Ovary (tissue), 9 donors: ENCODE measurements around the gene RNF126. TPM values are rescaled to one million over a fixed set of nuclear protein-coding genes. Genes with fewer than 3 reads are reported as not detected.

ENCODE experiments used
- DNase-seq, 5 donors: peaks; one replicate each; pipeline ENCODE4 v3.0.0-alpha.2; 2019 to 2020
- H3K27ac ChIP-seq, 2 donors: fragments of 200-600 bp; one replicate each; pipeline versions ENCODE4 v1.5.1 to v1.8.0; 2019 to 2022
- H3K27me3 ChIP-seq: fragments of 200-600 bp; one replicate; pipeline ENCODE4 v1.8.0; 2022
- H3K36me3 ChIP-seq: fragments of 200-600 bp; sonication (generic); one replicate; pipeline ENCODE4 v1.5.1; 2019
- H3K4me1 ChIP-seq: one replicate; pipeline ENCODE4 v1.8.1; 2013; ENCODE audit warnings: mild to moderate bottlenecking, moderate library complexity; ENCODE audit not compliant: insufficient read depth
- H3K4me3 ChIP-seq: fragments of 200-600 bp; sonication (generic); one replicate; pipeline ENCODE4 v1.5.1; 2017
- H3K9me3 ChIP-seq, 2 donors: fragments of 200-600 bp in 1 of 2; sonication (generic) in 1 of 2; one replicate each; pipeline versions ENCODE4 v1.5.1 to v1.8.1; 2013 to 2019; ENCODE audit warnings: mild to moderate bottlenecking in 1 of 2, moderate library complexity in 1 of 2
- CTCF ChIP-seq, 3 donors: fragments of 450-650 bp in 2 of 3; fragments of 200-600 bp in 1 of 3; IDR thresholded peaks; one replicate each; pipeline versions ENCODE4 v1.5.1 to v1.8.0; 2016 to 2022; ENCODE audit warnings: antibody characterized with exemption in 3 of 3, mild to moderate bottlenecking in 1 of 3
- EP300 ChIP-seq: sonication (generic); formaldehyde crosslinking; IDR thresholded peaks from one replicate; pipeline ENCODE4 v1.6.1; 2017; ENCODE audit warnings: antibody characterized with exemption
- POLR2A ChIP-seq: fragments of 450-650 bp; IDR thresholded peaks from one replicate; pipeline ENCODE4 v1.6.1; 2017; ENCODE audit warnings: antibody characterized with exemption, mild to moderate bottlenecking, moderate library complexity
- WGBS, 3 donors: extraction: QIAGEN DNeasy Blood & Tissue Kit in 1 of 3; methylation state at CpG; one replicate each; pipeline versions ENCODE4 v1.1.5 to v1.1.7; 2013 to 2017; 5-methylcytosine and 5-hydroxymethylcytosine counted together
- intact Hi-C, 4 donors: fragments of 100-400 bp; cut with DNase I; formaldehyde crosslinking; loops; one replicate each; pipeline versions ENCODE4 v1.11.0 to v1.15.1; 2022 to 2023
- polyA plus RNA-seq, 2 donors: library from polyadenylated mRNA; stranded (reverse); fragments of 200-250 nt in 1 of 2; fragments of 350-450 nt in 1 of 2; fragmentation: Illumina TruSeq in 1 of 2; extraction: RNeasy Lipid Tissue Mini Kit (QIAGEN cat#74804) in 1 of 2; gene quantifications; one replicate each; pipeline ENCODE4 v1.2.3, GENCODE V29; 2013 to 2014
- total RNA-seq, 7 donors: library from RNA; depleted of rRNA in 2 of 7; stranded (reverse); fragments of >200 nt in 2 of 7; fragmentation: NEBNext Ultra II Directional in 3 of 7; extraction: Animal tissue kit (Norgen Biotek cat#: 25700) in 3 of 7; gene quantifications; one replicate each; pipeline versions ENCODE4 v1.1.0 to v1.2.4, GENCODE V29; 2016 to 2023
- donor health status: DM: no; HTN: no; CAD: no; lungs with moderate emphysema.
- donor health status: DM: no; HTN: no; CAD: no.
- donor health status: Bipolar disorder and iron deficiency.
- donor health status: DM: yes; HTN: yes; CAD: no.
- donor health status: DM: no; HTN: no; CAD: no.
- donor health status: DM: yes; HTN: yes; CAD: no.

RNF126 gene
- total and polyA plus RNA-seq, 9 donors: 1.5 to 52.2 (median 32.2) TPM

DNA sequence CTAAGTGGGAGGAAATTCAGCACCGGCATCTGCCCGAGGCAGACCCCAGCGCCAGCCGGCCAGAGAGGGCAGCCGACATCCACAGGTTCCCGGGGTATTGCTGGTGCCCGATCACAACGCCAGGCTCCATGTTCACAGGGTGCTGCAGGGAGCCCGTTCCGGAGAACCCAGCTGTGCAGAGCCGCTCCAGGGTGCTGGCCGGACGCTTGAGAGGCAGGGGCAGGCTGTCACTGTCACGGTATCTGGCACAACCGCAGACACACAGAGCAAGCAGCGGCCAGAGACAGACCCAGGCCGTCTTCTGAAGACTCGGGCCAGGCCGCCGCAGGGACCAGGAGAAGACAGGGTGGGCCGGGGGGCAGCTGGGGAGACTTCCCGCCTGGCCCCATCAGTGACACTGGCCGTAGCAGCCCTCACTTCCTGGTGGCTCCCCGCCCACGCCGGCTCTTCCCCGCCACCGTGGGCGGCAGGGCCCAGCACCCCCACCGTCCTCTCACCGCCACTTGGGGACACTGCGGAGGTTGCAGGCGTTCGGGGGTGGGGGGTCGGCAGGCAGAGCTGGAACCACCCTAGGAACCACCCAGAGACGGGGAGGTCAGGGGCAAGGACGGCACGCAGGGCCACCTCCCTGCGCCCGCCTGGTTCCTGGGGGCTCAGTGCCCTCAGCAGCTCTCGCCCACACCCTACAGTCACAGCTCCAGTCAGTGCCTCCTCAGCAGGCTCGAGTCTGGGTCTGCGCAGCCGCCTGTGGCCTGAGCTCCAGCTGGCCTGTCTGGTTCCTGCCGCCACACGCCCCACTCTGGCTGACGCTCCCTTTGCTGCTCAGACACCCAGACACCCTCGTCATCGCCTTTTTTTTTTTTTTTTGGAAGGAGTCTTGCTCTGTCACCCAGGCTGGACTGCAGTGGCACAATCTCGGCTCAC, 3.8 kb downstream of the RNF126 start:
- Histone ChIP-seq H3K4me1 (peaks cover 31% of the 10 kb centered on the region), H3K4me3 (no peak overlapping the region), H3K9me3 (no peaks in the 10 kb centered on the region), H3K36me3 (no peaks in the 10 kb centered on the region), H3K27me3 (no peaks in the 10 kb centered on the region), H3K27ac (no peak overlapping the region)
- TF ChIP-seq EP300 (no peak), POLR2A (no peak), CTCF (IDR thresholded peaks at IDR 0.05) (no peak)
- 78 to 81% (median 79%) methylated on average over 35 to 50 of the region's 50 CpGs for WGBS, 3 donors
- intact Hi-C loops: no loop called here
- no peak for DNase-seq

DNA sequence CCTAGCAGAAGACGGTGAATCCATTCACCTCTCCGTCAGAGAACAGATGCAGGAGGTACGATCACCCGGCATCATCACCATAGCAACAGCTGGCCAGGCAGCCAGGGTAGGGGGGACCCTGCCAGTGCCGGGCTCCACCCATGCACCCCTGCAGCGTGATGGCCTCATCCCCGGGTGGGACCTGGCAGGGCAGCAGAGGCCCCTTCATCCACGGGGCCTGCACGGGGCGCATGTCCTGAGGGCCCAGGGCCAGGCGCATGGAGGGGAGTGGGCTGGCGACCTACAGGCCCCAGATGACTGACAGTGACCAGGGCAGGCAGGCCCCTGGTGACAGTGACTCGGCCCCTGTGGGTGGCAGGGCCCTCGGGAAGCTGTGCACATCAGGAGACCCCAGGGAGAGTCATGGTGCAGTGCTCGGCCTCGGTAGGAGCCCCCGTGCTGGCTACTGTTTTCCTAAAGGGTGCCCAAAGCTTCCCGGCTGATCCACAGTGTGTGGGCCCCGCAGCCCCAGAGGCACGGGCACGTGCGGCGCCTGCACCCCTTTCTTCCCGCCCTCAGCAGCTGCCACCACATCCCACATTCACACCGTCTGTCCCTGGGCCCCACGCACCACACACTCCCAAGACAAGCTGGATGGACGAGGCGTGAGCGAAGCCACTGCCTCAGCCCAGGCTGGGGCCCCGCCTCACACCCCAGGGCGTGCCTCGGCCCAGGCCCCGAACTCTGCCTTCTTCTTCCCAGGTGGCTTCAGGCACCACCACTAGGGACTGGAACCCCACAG, 4.8 kb downstream of the RNF126 start:
- H3K27ac ChIP-seq: no peak overlapping the region
- H3K27me3 ChIP-seq: no peaks in the 10 kb centered on the region
- H3K4me1 ChIP-seq: peaks cover 27% of the 10 kb centered on the region
- TF ChIP-seq CTCF (IDR thresholded peaks at IDR 0.05) (no peak), EP300 (no peak), POLR2A (no peak)
- DNase-seq: no peak
- no peaks in the 10 kb centered on the region for H3K36me3 ChIP-seq
- 77 to 83% (median 81%) methylated on average over 32 to 33 of the region's 33 CpGs for WGBS, 3 donors
- intact Hi-C loops: no loop called here
- no peaks in the 10 kb centered on the region for H3K9me3 ChIP-seq
- no peak overlapping the region for H3K4me3 ChIP-seq

GRCh38 chr19:657611-658010, 5.4 kb downstream of the RNF126 start:
- Histone ChIP-seq H3K27me3 (no peaks in the 10 kb centered on the region), H3K36me3 (no peaks in the 10 kb centered on the region), H3K4me1 (peaks cover 27% of the 10 kb centered on the region), H3K27ac (no peak overlapping the region), H3K4me3 (no peak overlapping the region), H3K9me3 (no peaks in the 10 kb centered on the region)
- TF ChIP-seq EP300: no peak
- no peak for TF ChIP-seq CTCF (IDR thresholded peaks at IDR 0.05)
- TF ChIP-seq POLR2A: no peak
- intact Hi-C loops: no loop called here
- no peak for DNase-seq
- 73 to 81% (median 76%) methylated on average over 17 to 19 of the region's 19 CpGs for WGBS, 3 donors

DNA sequence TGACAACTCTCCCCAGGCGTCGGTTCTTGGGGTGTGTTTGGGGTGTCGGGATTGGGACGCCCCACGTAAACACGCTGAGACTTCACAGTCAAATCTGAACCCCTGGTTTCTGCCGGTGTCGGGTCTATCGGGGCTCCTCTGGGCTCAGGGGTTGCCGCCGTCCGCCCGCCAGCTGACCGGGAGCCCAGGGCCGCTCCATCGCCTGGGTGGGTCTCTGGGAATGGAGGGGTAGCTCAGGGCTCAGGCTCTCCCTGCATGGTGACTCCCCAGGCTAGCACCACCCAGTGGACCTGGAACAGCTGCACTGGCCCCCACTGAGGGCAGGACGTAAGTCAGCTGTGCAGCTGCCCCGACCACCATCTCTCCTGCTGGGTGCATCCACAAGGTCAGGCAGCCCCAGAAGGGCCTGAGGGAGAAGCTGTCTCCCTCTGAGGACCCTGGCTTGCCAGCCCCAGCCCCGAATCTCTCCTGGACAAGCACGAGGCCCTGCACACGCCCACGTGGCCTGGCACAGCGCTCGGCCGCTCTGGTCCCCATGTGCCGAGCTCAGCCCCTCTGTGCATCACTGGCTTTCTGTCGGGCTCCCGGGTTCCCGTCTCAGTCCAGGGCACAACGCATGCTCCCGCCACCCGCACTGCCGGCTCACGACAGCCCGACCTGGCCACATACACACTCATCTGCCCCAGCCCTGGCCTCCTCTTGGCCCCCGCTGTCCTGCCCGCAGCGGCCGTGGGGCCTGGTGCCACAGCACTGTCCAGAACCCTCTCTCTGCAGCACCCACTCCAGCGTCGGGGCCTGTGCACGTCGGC, 6.1 kb downstream of the RNF126 start:
- intact Hi-C loops: no loop called here
- 68 to 79% (median 72%) methylated on average over 43 of the region's 43 CpGs for WGBS, 3 donors
- Histone ChIP-seq H3K4me3 (no peak overlapping the region), H3K9me3 (no peaks in the 10 kb centered on the region), H3K27ac (no peak overlapping the region), H3K27me3 (no peaks in the 10 kb centered on the region), H3K36me3 (no peaks in the 10 kb centered on the region), H3K4me1 (peaks cover 27% of the 10 kb centered on the region)
- no peak for DNase-seq
- TF ChIP-seq CTCF (IDR thresholded peaks at IDR 0.05) (no peak), POLR2A (no peak), EP300 (no peak)
